Measurements from ENCODE around the gene SAMD4A.

SAMD4A gene

GRCh38 chr14:54768501-54769129, 201.7 kb downstream of the SAMD4A start:
- DNase-seq: no peak

DNA sequence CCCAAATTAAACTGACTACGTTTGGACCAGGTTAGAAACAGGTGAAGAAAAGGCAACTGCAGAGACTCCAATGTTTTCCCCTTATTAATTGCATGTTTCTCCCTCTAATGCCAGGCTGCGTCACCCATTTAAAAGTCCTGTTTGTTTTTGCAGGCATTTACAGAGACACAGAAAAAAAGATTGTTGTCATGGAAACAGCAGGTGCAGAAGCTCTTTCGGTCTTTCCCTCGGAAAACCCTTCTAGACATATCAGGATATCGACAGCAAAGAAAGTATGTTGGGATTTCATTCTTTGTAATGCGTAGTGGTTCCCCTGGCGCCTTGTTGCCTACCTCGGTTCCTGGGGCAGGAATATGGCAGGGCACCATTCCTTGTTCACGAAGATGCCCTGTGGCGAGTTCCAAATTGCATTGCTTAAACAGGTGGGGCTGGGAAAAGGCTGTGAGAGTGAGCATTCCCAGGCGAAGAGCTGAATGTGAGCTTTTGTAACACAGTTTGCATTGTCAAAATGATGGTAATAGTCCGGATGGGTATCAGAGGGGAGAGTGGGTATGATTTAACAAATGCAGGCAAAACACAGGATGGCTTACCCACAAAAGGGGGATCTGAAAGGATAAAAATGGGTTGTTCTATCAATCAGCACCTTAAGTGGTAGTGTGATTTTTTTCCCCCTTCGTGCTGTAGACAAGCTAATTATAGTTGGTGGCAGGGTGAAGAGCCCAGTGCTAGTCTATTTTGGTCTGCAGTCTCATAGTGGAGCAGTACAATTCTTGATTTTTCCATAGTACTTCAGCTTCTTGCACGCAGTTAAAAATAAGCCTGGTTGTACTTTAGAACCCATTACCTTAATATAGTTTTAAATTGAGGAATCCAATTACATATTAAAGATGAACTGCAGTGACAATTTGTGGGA, 203.3 kb downstream of the SAMD4A start:
- DNase-seq: no peak

- DNase-seq: no peak
Observed at GRCh38 chr14:54771411-54772027, 204.6 kb downstream of the SAMD4A start.

- no peak for DNase-seq
Observed at GRCh38 chr14:54772451-54772881, 205.5 kb downstream of the SAMD4A start.

GRCh38 chr14:54773171-54774006, 206.5 kb downstream of the SAMD4A start:
- peak; percentile 79 for DNase-seq

DNA sequence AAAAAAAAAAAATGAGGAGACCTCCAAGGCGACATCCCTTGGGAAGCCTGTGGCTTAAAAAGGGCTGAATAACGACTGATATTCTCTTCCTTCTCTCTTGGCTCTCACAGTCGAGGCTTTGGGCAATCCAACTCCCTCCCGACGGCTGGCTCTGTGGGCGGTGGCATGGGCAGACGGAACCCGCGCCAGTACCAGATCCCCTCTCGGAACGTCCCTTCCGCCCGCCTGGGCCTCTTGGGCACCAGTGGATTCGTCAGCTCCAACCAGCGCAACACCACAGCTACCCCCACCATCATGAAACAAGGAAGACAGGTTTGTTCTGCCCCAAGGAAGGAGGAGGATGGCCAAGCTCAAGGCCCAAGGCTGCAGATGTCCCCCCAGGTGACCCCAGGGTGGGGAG, 207.9 kb downstream of the SAMD4A start:
- no peak for DNase-seq

DNA sequence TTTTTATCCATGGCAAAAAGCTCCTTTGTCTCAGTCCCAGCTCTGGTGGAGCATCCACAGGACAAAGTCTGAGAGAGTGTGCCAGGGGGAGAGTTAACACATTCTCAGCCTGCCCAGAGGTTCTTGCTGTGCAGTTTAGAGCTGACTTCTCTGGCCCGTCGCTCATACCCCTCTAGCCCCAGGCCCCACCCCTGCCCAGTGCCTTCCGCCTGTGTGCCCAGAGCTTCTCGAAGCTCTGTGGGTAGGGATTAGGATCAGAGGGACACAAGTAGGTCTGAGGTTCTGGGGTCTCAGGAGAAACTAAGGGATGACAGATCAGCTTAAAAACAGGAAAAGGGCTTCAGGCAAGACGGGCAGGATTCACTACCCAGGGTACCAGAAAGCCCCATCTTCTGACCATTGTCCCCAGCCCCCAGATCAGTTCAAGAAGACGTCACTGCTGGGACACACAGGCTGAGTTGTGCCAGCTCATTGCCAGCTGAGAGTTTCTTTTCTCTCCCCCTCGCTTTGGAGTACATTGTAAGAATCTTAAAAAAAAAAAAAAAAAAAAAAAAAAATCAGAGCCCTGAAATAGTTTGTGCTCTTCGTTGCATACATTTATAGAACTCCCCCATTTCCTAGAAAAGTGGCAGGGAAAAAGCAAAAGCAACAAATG, 208.7 kb downstream of the SAMD4A start:
- no peak for DNase-seq

DNA sequence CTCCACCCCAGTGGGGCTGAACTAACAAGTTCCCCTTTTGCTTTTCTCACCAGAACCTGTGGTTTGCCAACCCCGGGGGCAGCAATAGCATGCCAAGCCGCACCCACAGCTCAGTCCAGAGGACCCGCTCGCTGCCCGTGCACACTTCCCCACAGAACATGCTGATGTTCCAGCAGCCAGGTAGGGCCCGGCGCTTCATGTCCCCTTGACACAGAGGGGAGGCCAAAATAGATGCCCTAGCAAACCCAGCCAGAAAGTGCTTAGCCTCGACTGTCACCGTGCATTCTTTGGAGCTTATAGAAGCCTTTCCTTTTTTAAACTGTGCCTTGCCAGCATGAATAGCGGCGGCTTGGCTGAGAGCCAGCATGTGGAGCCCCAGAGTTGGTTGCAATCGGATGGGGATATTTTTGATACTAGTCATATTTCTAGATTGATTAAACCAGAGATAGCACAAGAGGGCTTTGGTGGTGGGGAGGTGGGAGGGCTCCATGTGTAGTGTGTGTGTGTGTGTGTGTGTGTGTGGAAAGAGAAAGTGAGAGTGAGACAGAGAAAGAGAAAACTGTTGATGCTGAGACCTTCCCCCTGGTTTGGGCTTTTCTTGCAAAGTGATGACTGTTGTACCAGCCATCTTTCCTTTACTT, 209.6 kb downstream of the SAMD4A start:
- DNase-seq: no peak

DNA sequence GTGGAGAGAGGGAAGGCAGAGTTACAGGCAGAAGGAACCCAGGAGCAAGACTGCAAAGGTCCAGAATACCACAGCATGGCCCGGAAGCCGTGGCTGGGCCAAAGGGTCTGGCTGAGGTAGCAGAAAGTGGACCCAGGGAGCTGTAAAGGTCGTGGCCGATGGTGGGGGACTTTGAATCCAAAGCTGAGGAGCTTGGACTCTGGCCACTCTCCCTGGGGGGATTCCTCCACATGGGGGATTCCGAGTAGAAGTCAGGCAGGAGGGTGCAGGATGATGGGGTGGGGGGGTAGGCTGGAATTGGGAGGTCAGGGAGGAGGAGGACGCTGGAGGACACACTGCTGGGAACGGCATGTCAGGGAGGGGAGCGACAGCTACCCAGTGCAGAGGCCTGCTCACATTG, 210.5 kb downstream of the SAMD4A start:
- DNase-seq: no peak

- no peak for DNase-seq
Observed at GRCh38 chr14:54778618-54779345, 211.9 kb downstream of the SAMD4A start.

GRCh38 chr14:54781080-54781479, 214.2 kb downstream of the SAMD4A start:
- no peak for DNase-seq

DNA sequence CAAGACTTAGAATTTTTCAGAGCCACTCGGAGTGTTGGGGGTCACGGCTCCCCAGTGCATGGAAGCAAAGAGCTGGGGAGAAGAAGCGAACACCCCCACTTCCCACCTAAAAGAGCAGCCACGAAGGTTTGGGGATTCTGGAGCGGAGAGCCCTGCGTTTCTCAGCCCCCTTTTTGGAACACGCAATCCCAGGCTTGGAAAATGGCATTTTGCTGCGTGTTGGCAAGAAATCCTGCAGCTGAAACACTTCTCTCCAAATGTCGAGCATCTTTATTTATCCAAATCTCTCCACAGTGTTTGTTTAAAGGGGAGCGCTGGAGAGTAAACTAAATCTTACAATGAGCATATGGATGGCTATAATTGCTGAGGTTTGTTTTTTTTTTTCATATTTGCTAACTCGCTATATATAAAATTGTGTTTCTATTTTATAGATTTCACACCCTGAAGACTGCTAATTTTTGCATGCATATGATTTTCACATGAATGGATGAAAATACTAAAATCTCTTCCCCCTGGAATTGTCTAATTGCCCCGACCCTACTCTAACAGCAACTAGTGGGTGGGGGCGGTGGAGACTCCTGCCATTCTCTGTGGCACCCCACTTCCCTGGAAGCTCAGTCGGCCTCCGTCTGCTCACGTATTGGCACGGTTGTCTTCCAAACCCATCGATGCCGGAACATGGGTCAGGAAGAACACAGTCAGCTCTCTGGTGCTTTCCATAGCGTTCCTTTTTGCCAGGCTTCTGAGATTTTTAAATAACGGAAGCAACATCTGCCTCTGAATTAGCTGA, 215.2 kb downstream of the SAMD4A start:
- DNase-seq: no peak

DNA sequence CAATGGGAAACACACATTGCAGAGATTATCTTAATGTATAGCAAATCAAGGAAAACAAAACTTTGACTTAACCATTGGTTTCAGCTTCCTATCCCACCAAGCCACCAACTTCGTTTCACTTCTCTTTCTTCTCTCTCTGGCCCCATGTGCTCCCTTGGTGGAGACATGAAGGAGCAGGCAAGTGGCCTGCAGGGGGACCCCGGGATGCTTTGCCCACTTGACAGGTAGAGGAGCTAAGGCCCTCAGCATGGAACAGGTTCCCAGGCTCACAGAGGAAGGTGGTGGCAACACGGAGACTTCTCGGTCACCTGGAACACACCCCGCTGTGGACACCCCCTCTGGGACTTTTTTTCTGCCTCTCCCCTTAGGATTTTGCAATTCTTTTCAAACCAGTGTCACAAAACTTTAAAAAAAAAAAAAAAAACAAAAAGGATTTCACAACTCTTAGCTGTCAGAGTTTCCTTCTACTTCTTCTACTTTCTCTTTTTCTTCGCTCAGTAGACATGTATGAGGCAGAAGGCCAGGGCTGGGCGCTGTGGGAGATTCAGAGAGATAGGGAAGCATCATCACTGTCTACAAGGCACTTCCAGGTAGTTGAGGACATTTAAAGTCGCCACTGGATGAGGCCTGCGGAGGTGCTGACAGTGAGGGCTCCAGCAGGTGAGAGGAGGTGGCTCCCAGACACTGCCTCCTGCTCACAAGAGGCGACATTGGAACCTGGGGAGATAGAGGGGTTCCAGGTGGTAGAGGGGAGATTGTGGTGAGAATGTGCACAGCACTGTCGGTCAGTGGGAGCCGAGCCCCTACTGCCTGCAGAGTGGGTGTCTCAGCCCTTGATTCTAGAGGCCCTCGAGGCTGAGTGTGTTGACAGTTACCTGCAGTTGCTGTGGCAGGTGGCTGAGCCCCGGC, 216.1 kb downstream of the SAMD4A start:
- no peak for DNase-seq

- no peak for DNase-seq
Observed at GRCh38 chr14:54783660-54784015, 216.7 kb downstream of the SAMD4A start.

GRCh38 chr14:54784060-54784459, 217.1 kb downstream of the SAMD4A start:
- DNase-seq: no peak

DNA sequence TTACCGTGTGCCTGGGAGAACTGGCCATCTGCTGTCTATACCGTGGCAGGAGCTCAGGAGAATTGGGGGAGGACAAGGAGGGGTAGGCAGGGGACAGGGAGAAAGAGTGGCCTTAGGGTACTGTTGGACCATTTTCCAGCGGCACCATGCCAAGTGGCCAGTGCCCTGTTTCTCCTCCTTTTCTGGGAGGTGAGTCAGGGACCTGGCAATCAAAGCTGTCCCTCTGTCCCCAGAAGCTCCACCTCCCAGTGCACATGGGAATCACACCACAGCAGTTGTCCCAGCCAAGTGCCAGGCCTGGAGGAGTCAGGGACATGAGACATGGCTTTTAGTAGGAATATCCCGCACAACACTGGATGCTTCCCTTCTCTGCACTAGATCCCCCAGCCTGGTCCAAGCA, 217.7 kb downstream of the SAMD4A start:
- no peak for DNase-seq

- no peak for DNase-seq
Observed at GRCh38 chr14:54785136-54785777, 218.3 kb downstream of the SAMD4A start.
